ENCODE measurements around the gene KMT5B.

Gene KMT5B

GRCh38 chr11:68194675-68195294, 18.3 kb downstream of the KMT5B start:
- Histone ChIP-seq H3K79me1 (replicated peaks; ENCODE audit: low read length, poor library complexity, severe bottlenecking) (peaks cover 4% of the 10 kb centered on the region), H4K8ac (ENCODE audit: low read length) (no peak overlapping the region), H2BK5ac (ENCODE audit: low read depth, low read length, poor library complexity, severe bottlenecking) (no peak overlapping the region), H4K91ac (ENCODE audit: low read length) (no peak overlapping the region), H3K4me2 (ENCODE audit: low read length, poor library complexity, severe bottlenecking) (no peak overlapping the region), H3K9ac (ENCODE audit: low read length) (no peak overlapping the region), H3K4me1 (ENCODE audit: control insufficient read depth, insufficient read depth, low read depth, low read length) (peaks cover 11% of the 10 kb centered on the region), H2BK12ac (ENCODE audit: low read length in 2 of 2) (no peak overlapping the region), H3K18ac (ENCODE audit: low read depth in 1 of 2, low read length in 2 of 2) (no peak overlapping the region), H3K14ac (ENCODE audit: low read length in 2 of 2) (no peak overlapping the region), H3K4me3 (ENCODE audit: insufficient read depth in 1 of 2, low read depth in 1 of 2, low read length in 2 of 2) (no peak overlapping the region), H3K27me3 (ENCODE audit: control insufficient read depth in 1 of 2, insufficient read depth in 1 of 2, low read length in 2 of 2) (no peaks in the 10 kb centered on the region), H3K9me3 (ENCODE audit: control insufficient read depth, low read length) (no peaks in the 10 kb centered on the region), H2BK15ac (ENCODE audit: low read depth, poor library complexity, severe bottlenecking) (no peak overlapping the region), H3K23ac (ENCODE audit: low read length in 2 of 2) (no peak overlapping the region), H3K4ac (ENCODE audit: low read depth in 1 of 2, low read length in 2 of 2) (no peak overlapping the region), H2BK120ac (ENCODE audit: low read depth, low read length) (no peak overlapping the region), H2AK5ac (ENCODE audit: low read length, severe bottlenecking) (no peak overlapping the region), H3K27ac (ENCODE audit: low read length, poor library complexity, severe bottlenecking) (no peak overlapping the region), H2AFZ (ENCODE audit: low read depth, low read length) (no peak overlapping the region), H3K36me3 (ENCODE audit: control insufficient read depth in 1 of 2, insufficient read depth in 2 of 2, low read depth in 1 of 2, low read length in 2 of 2) (no peaks in the 10 kb centered on the region)
- no peak for DNase-seq
- 92% methylated on average over 1 of the region's 3 CpGs for WGBS

- H3K9me3 ChIP-seq (ENCODE audit: control insufficient read depth, low read length) = no peaks in the 10 kb centered on the region
- WGBS = 91% methylated on average over 5 of the region's 5 CpGs
- H3K4me2 ChIP-seq (ENCODE audit: low read length, poor library complexity, severe bottlenecking) = no peak overlapping the region
- no peaks in the 10 kb centered on the region for H3K27me3 ChIP-seq (ENCODE audit: control insufficient read depth in 1 of 2, insufficient read depth in 1 of 2, low read length in 2 of 2)
- H3K18ac ChIP-seq (ENCODE audit: low read depth in 1 of 2, low read length in 2 of 2) = no peak overlapping the region
- H2BK5ac ChIP-seq (ENCODE audit: low read depth, low read length, poor library complexity, severe bottlenecking) = no peak overlapping the region
- no peak overlapping the region for H2BK120ac ChIP-seq (ENCODE audit: low read depth, low read length)
- no peak for DNase-seq
- H3K14ac ChIP-seq (ENCODE audit: low read length in 2 of 2) = no peak overlapping the region
- no peak overlapping the region for H2BK15ac ChIP-seq (ENCODE audit: low read depth, poor library complexity, severe bottlenecking)
- H2AK5ac ChIP-seq (ENCODE audit: low read length, severe bottlenecking) = no peak overlapping the region
- no peak overlapping the region for H3K4ac ChIP-seq (ENCODE audit: low read depth in 1 of 2, low read length in 2 of 2)
- H3K36me3 ChIP-seq (ENCODE audit: control insufficient read depth in 1 of 2, insufficient read depth in 2 of 2, low read depth in 1 of 2, low read length in 2 of 2) = no peaks in the 10 kb centered on the region
- no peak overlapping the region for H4K91ac ChIP-seq (ENCODE audit: low read length)
- no peak overlapping the region for H3K23ac ChIP-seq (ENCODE audit: low read length in 2 of 2)
- no peak overlapping the region for H4K8ac ChIP-seq (ENCODE audit: low read length)
- no peak overlapping the region for H3K27ac ChIP-seq (ENCODE audit: low read length, poor library complexity, severe bottlenecking)
- H3K4me3 ChIP-seq (ENCODE audit: insufficient read depth in 1 of 2, low read depth in 1 of 2, low read length in 2 of 2) = no peak overlapping the region
- no peak overlapping the region for H2BK12ac ChIP-seq (ENCODE audit: low read length in 2 of 2)
- H3K79me1 ChIP-seq (replicated peaks; ENCODE audit: low read length, poor library complexity, severe bottlenecking) = peaks cover 7% of the 10 kb centered on the region
- H2AFZ ChIP-seq (ENCODE audit: low read depth, low read length) = no peak overlapping the region
- H3K4me1 ChIP-seq (ENCODE audit: control insufficient read depth, insufficient read depth, low read depth, low read length) = peaks cover 11% of the 10 kb centered on the region
- no peak overlapping the region for H3K9ac ChIP-seq (ENCODE audit: low read length)
These were observed 20.1 kb downstream of the KMT5B start for GRCh38 chr11:68193018-68193417.

GRCh38 chr11:68191661-68192579, 21.2 kb downstream of the KMT5B start:
- Histone ChIP-seq H3K4ac (ENCODE audit: low read depth in 1 of 2, low read length in 2 of 2) (no peak overlapping the region), H2BK5ac (ENCODE audit: low read depth, low read length, poor library complexity, severe bottlenecking) (no peak overlapping the region), H3K18ac (ENCODE audit: low read depth in 1 of 2, low read length in 2 of 2) (no peak overlapping the region), H2BK120ac (ENCODE audit: low read depth, low read length) (no peak overlapping the region), H3K4me3 (ENCODE audit: insufficient read depth in 1 of 2, low read depth in 1 of 2, low read length in 2 of 2) (no peak overlapping the region), H3K4me2 (ENCODE audit: low read length, poor library complexity, severe bottlenecking) (no peak overlapping the region), H3K23ac (ENCODE audit: low read length in 2 of 2) (no peak overlapping the region), H3K79me1 (replicated peaks; ENCODE audit: low read length, poor library complexity, severe bottlenecking) (peaks cover 6% of the 10 kb centered on the region), H3K14ac (ENCODE audit: low read length in 2 of 2) (no peak overlapping the region), H2AFZ (ENCODE audit: low read depth, low read length) (no peak overlapping the region), H3K36me3 (ENCODE audit: control insufficient read depth in 1 of 2, insufficient read depth in 2 of 2, low read depth in 1 of 2, low read length in 2 of 2) (peaks cover 2 to 6% of the 10 kb centered on the region in 2 experiments), H2BK12ac (ENCODE audit: low read length in 2 of 2) (no peak overlapping the region), H4K8ac (ENCODE audit: low read length) (no peak overlapping the region), H3K9me3 (ENCODE audit: control insufficient read depth, low read length) (no peaks in the 10 kb centered on the region), H3K27me3 (ENCODE audit: control insufficient read depth in 1 of 2, insufficient read depth in 1 of 2, low read length in 2 of 2) (no peaks in the 10 kb centered on the region), H3K27ac (ENCODE audit: low read length, poor library complexity, severe bottlenecking) (no peak overlapping the region), H4K91ac (ENCODE audit: low read length) (no peak overlapping the region), H3K4me1 (ENCODE audit: control insufficient read depth, insufficient read depth, low read depth, low read length) (peaks cover 11% of the 10 kb centered on the region), H3K9ac (ENCODE audit: low read length) (no peak overlapping the region), H2AK5ac (ENCODE audit: low read length, severe bottlenecking) (no peak overlapping the region), H2BK15ac (ENCODE audit: low read depth, poor library complexity, severe bottlenecking) (no peak overlapping the region)
- no peak for DNase-seq
- WGBS = 97% methylated on average over 2 of the region's 5 CpGs

- H3K23ac ChIP-seq (ENCODE audit: low read length in 2 of 2) = no peak overlapping the region
- H4K8ac ChIP-seq (ENCODE audit: low read length) = no peak overlapping the region
- no peak overlapping the region for H3K14ac ChIP-seq (ENCODE audit: low read length in 2 of 2)
- no peak overlapping the region for H3K9ac ChIP-seq (ENCODE audit: low read length)
- peaks cover 11% of the 10 kb centered on the region for H3K4me1 ChIP-seq (ENCODE audit: control insufficient read depth, insufficient read depth, low read depth, low read length)
- H3K4me3 ChIP-seq (ENCODE audit: insufficient read depth in 1 of 2, low read depth in 1 of 2, low read length in 2 of 2) = no peak overlapping the region
- no peak overlapping the region for H2BK15ac ChIP-seq (ENCODE audit: low read depth, poor library complexity, severe bottlenecking)
- no peaks in the 10 kb centered on the region for H3K9me3 ChIP-seq (ENCODE audit: control insufficient read depth, low read length)
- H2BK5ac ChIP-seq (ENCODE audit: low read depth, low read length, poor library complexity, severe bottlenecking) = no peak overlapping the region
- H3K36me3 ChIP-seq (ENCODE audit: control insufficient read depth in 1 of 2, insufficient read depth in 2 of 2, low read depth in 1 of 2, low read length in 2 of 2) = peaks cover 4 to 24% of the 10 kb centered on the region in 2 experiments
- DNase-seq = no peak
- no peak overlapping the region for H2BK12ac ChIP-seq (ENCODE audit: low read length in 2 of 2)
- no peak overlapping the region for H2AK5ac ChIP-seq (ENCODE audit: low read length, severe bottlenecking)
- no peak overlapping the region for H2BK120ac ChIP-seq (ENCODE audit: low read depth, low read length)
- H2AFZ ChIP-seq (ENCODE audit: low read depth, low read length) = no peak overlapping the region
- 98% methylated on average over 3 of the region's 3 CpGs for WGBS
- no peaks in the 10 kb centered on the region for H3K27me3 ChIP-seq (ENCODE audit: control insufficient read depth in 1 of 2, insufficient read depth in 1 of 2, low read length in 2 of 2)
- H3K27ac ChIP-seq (ENCODE audit: low read length, poor library complexity, severe bottlenecking) = no peak overlapping the region
- H3K18ac ChIP-seq (ENCODE audit: low read depth in 1 of 2, low read length in 2 of 2) = no peak overlapping the region
- no peak overlapping the region for H4K91ac ChIP-seq (ENCODE audit: low read length)
- H3K4me2 ChIP-seq (ENCODE audit: low read length, poor library complexity, severe bottlenecking) = no peak overlapping the region
- peaks cover 11% of the 10 kb centered on the region for H3K79me1 ChIP-seq (replicated peaks; ENCODE audit: low read length, poor library complexity, severe bottlenecking)
- no peak overlapping the region for H3K4ac ChIP-seq (ENCODE audit: low read depth in 1 of 2, low read length in 2 of 2)
These were observed 23.2 kb downstream of the KMT5B start for GRCh38 chr11:68189888-68190287.
